HL-60 (cell line): ENCODE results near the gene CCDC106.

Experiments used
- CTCF ChIP-seq: IDR thresholded peaks from one replicate; pipeline ENCODE4 v1.5.1; 2011; ENCODE audit warnings: low read length, control low read depth, inconsistent platforms; ENCODE audit not compliant: insufficient read depth
- POLR2AphosphoS5 ChIP-seq: IDR thresholded peaks from 2 replicates; pipeline ENCODE4 v1.6.1; 2012; ENCODE audit warnings: low read depth

GRCh38 chr19:55635856-55636440 lies 12.1 kb upstream of the CCDC106 start:
- TF ChIP-seq CTCF = no peak
- TF ChIP-seq POLR2AphosphoS5 = no peak
